Cardiac muscle cell (in vitro differentiated cells and primary cell): Measurements from ENCODE around the gene ASH1L. TPM values are rescaled to one million over a fixed set of nuclear protein-coding genes. Genes with fewer than 3 reads are reported as not detected.
A peak's percentile ranks its signal among the peaks of the same experiment; 100 is the strongest.

ENCODE experiments used
- DNase-seq, 2 donors: peaks; one replicate each; pipeline versions ENCODE4 v3.0.0 to v3.0.0-alpha.2; 2010 to 2017; ENCODE audit warnings: low read depth in 1 of 2, low spot score in 1 of 2
- H3K27ac ChIP-seq: fragments of 200-600 bp; sonication (generic); 2 replicates; pipeline ENCODE4 v1.5.1; 2016
- H3K27me3 ChIP-seq: fragments of 200-600 bp; sonication (generic); 2 replicates; pipeline ENCODE4 v1.6.0; 2016; ENCODE audit warnings: control low read depth
- H3K36me3 ChIP-seq: fragments of 200-600 bp; sonication (generic); 2 replicates; pipeline ENCODE4 v1.5.1; 2016; ENCODE audit warnings: control low read depth
- H3K4me1 ChIP-seq: fragments of 200-600 bp; sonication (generic); 2 replicates; pipeline ENCODE4 v1.8.1; 2017; ENCODE audit warnings: low read depth, mild to moderate bottlenecking, mixed run types
- H3K4me3 ChIP-seq: fragments of 200-600 bp; sonication (generic); 2 replicates; pipeline ENCODE4 v1.5.1; 2016; ENCODE audit warnings: mild to moderate bottlenecking
- H3K9me3 ChIP-seq: fragments of 200-600 bp; sonication (generic); 2 replicates; pipeline ENCODE4 v1.5.1; 2017; ENCODE audit warnings: low read depth, mild to moderate bottlenecking, control low read depth
- CTCF ChIP-seq: IDR thresholded peaks from 2 replicates; pipeline ENCODE4 v1.5.1; 2012; ENCODE audit warnings: low read depth, mild to moderate bottlenecking, low read length
- polyA plus RNA-seq: library from polyadenylated mRNA; unstranded; fragments of >200 nt; fragmentation: Nextera tagmentation; extraction: Ambion mirVana; gene quantifications from 2 replicates; pipeline ENCODE4 v1.2.1, GENCODE V29; 2016
- total RNA-seq: library from RNA; depleted of rRNA; stranded (reverse); fragments of >200 nt; gene quantifications from 2 replicates; pipeline ENCODE4 v1.2.3, GENCODE V29; 2016

The ASH1L gene
- total and polyA plus RNA-seq, 2 experiments from 2014 or later: 25.9 to 31.2 TPM

GRCh38 chr1:155304558-155305063 is 258.0 kb downstream of the ASH1L start:
- no peaks in the 10 kb centered on the region for H3K36me3 ChIP-seq
- H3K9me3 ChIP-seq: no peaks in the 10 kb centered on the region
- H3K4me1 ChIP-seq: no peaks in the 10 kb centered on the region
- DNase-seq: no peak
- no peak for TF ChIP-seq CTCF
- H3K27me3 ChIP-seq: no peaks in the 10 kb centered on the region
- no peak overlapping the region for H3K27ac ChIP-seq
- no peak overlapping the region for H3K4me3 ChIP-seq

GRCh38 chr1:155301342-155301841 is 261.2 kb downstream of the ASH1L start, which contains the start of gene PKLR:
PKLR (minus strand) TSS chr1:155301438; CDS start chr1:155301395, 43 bp downstream.
- TF ChIP-seq CTCF: no peak
- DNase-seq: no peak
- Histone ChIP-seq H3K36me3 (no peaks in the 10 kb centered on the region), H3K9me3 (no peaks in the 10 kb centered on the region), H3K27me3 (peaks cover 2% of the 10 kb centered on the region), H3K27ac (no peak within 1 kb of the TSS), H3K4me1 (peaks cover 12% of the 10 kb centered on the region), H3K4me3 (no peak within 1 kb of the TSS)

GRCh38 chr1:155300553-155301329 is 261.9 kb downstream of the ASH1L start:
- DNase-seq: no peak
- no peaks in the 10 kb centered on the region for H3K36me3 ChIP-seq
- H3K9me3 ChIP-seq: no peaks in the 10 kb centered on the region
- no peak overlapping the region for H3K4me3 ChIP-seq
- peaks cover 8% of the 10 kb centered on the region for H3K27me3 ChIP-seq
- peaks cover 12% of the 10 kb centered on the region for H3K4me1 ChIP-seq
- TF ChIP-seq CTCF: no peak
- no peak overlapping the region for H3K27ac ChIP-seq

- no peaks in the 10 kb centered on the region for H3K36me3 ChIP-seq
- H3K4me3 ChIP-seq: no peak overlapping the region
- no peak for TF ChIP-seq CTCF
- peaks cover 15% of the 10 kb centered on the region for H3K27me3 ChIP-seq
- no peaks in the 10 kb centered on the region for H3K9me3 ChIP-seq
- H3K27ac ChIP-seq: no peak overlapping the region
- H3K4me1 ChIP-seq: peaks cover 12% of the 10 kb centered on the region
- DNase-seq: no peak
These were observed 262.6 kb downstream of the ASH1L start for GRCh38 chr1:155300024-155300423.

- TF ChIP-seq CTCF: no peak
- Histone ChIP-seq H3K36me3 (no peaks in the 10 kb centered on the region), H3K4me3 (no peak overlapping the region), H3K9me3 (no peaks in the 10 kb centered on the region), H3K27me3 (peaks cover 40% of the 10 kb centered on the region), H3K4me1 (peaks cover 12% of the 10 kb centered on the region), H3K27ac (peak overlapping the region; percentile 31)
- DNase-seq: no peak
These were observed 265.2 kb downstream of the ASH1L start for GRCh38 chr1:155297384-155297783.
